ENCODE data around the gene STAM2.

GRCh38 chr2:152161598-152161997, 14.0 kb downstream of the STAM2 start:
- no peak for TF ChIP-seq CTCF (conservative IDR thresholded peaks at IDR 0.05; ENCODE audit: low read depth, low read length)
- TF ChIP-seq EZH2 (IDR thresholded peaks at IDR 0.05; ENCODE audit: low read length, unreplicated experiment): no peak
